Esophagus squamous epithelium (tissue), 4 donors: ENCODE data around the gene BBS9.

Experiments used
- CTCF ChIP-seq, 6 experiments: fragments of 450-650 bp in 4 of 6; fragments of 200-600 bp in 2 of 6; sonication (generic) in 2 of 6; IDR thresholded peaks; one replicate each; pipeline ENCODE4 v1.5.1; 2016 to 2019; ENCODE audit warnings: antibody characterized with exemption in 6 of 6, mild to moderate bottlenecking in 4 of 6, moderate library complexity in 4 of 6
- POLR2A ChIP-seq, 4 donors: fragments of 450-650 bp; IDR thresholded peaks; one replicate each; pipeline ENCODE4 v1.6.1; 2017; ENCODE audit warnings: antibody characterized with exemption in 4 of 4, mild to moderate bottlenecking in 4 of 4, moderate library complexity in 3 of 4

GRCh38 chr7:33550979-33551378 lies 421.6 kb downstream of the BBS9 start:
- no peak for TF ChIP-seq POLR2A (IDR thresholded peaks at IDR 0.05)
- no peak for TF ChIP-seq CTCF (IDR thresholded peaks at IDR 0.05)
